Limb (tissue), 2 donors: ENCODE results near the gene KRTAP10-4.
A peak's percentile ranks its signal among the peaks of the same experiment; 100 is the strongest.
"Not testable (repeated sequence)": the region's sequence is repeated elsewhere in the genome, so short reads cannot be mapped to it uniquely, and the experiment has no call there.

Experiments used
- DNase-seq, 2 donors: peaks; one replicate each; pipeline ENCODE4 v3.0.0-alpha.2; 2016; ENCODE audit errors: extremely low spot score in 2 of 2

KRTAP10-4 gene

GRCh38 chr21:44578371-44579055, 5.0 kb downstream of the KRTAP10-4 start:
- peak in 1 of 2 donors; percentile 17 for DNase-seq

- DNase-seq = no peak
Observed at GRCh38 chr21:44579056-44579832, 5.7 kb downstream of the KRTAP10-4 start.

- no peak for DNase-seq
Observed at GRCh38 chr21:44579833-44580144, 6.3 kb downstream of the KRTAP10-4 start.

- DNase-seq = not testable (repeated sequence)
Observed at GRCh38 chr21:44580231-44580821, 6.8 kb downstream of the KRTAP10-4 start, which contains the start of gene KRTAP10-5. KRTAP10-5 (minus strand) TSS chr21:44580604; CDS start chr21:44580578, 26 bp downstream.

- DNase-seq = no peak
Observed at GRCh38 chr21:44581158-44581557, 7.6 kb downstream of the KRTAP10-4 start.

GRCh38 chr21:44582055-44582454, 8.5 kb downstream of the KRTAP10-4 start:
- DNase-seq = no peak

GRCh38 chr21:44583089-44583799, 9.7 kb downstream of the KRTAP10-4 start:
- DNase-seq = peak in 1 of 2 donors; percentile 17

- no peak for DNase-seq
Observed at GRCh38 chr21:44583800-44584147, 10.2 kb downstream of the KRTAP10-4 start.

- no peak for DNase-seq
Observed at GRCh38 chr21:44585892-44586291, 12.4 kb downstream of the KRTAP10-4 start.

GRCh38 chr21:44589094-44589493, 15.6 kb downstream of the KRTAP10-4 start:
- DNase-seq = no peak

GRCh38 chr21:44589586-44590305, 16.2 kb downstream of the KRTAP10-4 start:
- DNase-seq = no peak

- peak in 1 of 2 donors; percentile 15 for DNase-seq
Observed at GRCh38 chr21:44590311-44590721, 16.8 kb downstream of the KRTAP10-4 start.

- DNase-seq = not testable (repeated sequence)
Observed at GRCh38 chr21:44590897-44591800, 17.6 kb downstream of the KRTAP10-4 start.

GRCh38 chr21:44591801-44592130, 18.2 kb downstream of the KRTAP10-4 start:
- not testable (repeated sequence) for DNase-seq

GRCh38 chr21:44592446-44593311, 19.1 kb downstream of the KRTAP10-4 start, which contains the start of gene KRTAP10-6:
KRTAP10-6 (minus strand) TSS chr21:44592505; CDS start chr21:44592484, 21 bp downstream.
- peak in 1 of 2 donors; percentile 23 for DNase-seq

GRCh38 chr21:44593598-44594405, 20.3 kb downstream of the KRTAP10-4 start:
- DNase-seq = no peak

- no peak for DNase-seq
Observed at GRCh38 chr21:44594406-44594916, 20.9 kb downstream of the KRTAP10-4 start.

GRCh38 chr21:44595524-44595923, 22.0 kb downstream of the KRTAP10-4 start:
- DNase-seq = no peak
